ENCODE measurements around the gene RHBDD3.

DNA sequence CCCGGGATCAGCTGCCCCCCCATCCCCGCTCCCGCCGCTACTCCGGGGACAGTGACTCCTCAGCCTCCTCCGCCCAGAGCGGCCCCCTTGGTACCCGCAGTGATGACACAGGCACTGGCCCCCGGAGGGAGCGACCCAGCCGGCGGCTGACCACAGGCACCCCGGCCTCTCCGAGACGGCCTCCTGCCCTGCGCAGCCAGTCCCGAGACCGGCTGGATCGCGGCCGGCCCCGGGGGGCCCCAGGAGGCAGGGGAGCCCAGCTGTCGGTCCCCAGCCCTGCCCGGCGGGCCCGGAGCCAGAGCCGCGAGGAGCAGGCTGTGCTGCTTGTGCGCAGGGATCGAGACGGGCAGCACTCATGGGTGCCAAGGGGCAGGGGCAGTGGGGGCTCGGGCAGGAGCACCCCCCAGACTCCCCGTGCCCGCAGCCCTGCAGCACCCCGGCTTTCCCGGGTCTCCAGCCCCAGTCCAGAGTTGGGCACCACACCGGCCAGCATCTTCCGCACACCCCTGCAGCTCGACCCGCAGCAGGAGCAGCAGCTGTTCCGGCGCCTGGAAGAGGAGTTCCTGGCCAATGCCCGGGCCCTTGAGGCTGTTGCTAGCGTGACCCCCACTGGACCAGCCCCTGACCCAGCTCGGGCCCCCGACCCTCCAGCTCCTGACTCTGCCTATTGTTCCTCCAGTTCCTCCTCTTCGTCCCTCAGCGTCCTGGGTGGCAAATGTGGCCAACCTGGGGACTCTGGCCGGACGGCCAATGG, 43.9 kb upstream of the RHBDD3 start:
- no peak for TF ChIP-seq POLR2A (IDR thresholded peaks at IDR 0.05)
- TF ChIP-seq, protein P1, sequence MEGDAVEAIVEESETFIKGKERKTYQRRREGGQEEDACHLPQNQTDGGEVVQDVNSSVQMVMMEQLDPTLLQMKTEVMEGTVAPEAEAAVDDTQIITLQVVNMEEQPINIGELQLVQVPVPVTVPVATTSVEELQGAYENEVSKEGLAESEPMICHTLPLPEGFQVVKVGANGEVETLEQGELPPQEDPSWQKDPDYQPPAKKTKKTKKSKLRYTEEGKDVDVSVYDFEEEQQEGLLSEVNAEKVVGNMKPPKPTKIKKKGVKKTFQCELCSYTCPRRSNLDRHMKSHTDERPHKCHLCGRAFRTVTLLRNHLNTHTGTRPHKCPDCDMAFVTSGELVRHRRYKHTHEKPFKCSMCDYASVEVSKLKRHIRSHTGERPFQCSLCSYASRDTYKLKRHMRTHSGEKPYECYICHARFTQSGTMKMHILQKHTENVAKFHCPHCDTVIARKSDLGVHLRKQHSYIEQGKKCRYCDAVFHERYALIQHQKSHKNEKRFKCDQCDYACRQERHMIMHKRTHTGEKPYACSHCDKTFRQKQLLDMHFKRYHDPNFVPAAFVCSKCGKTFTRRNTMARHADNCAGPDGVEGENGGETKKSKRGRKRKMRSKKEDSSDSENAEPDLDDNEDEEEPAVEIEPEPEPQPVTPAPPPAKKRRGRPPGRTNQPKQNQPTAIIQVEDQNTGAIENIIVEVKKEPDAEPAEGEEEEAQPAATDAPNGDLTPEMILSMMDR (IDR thresholded peaks at IDR 0.05) = no peak
